Measurements from ENCODE around the gene PTGIS. TPM values are rescaled to one million over a fixed set of nuclear protein-coding genes. Genes with fewer than 3 reads are reported as not detected.
"Not testable (repeated sequence)": the region's sequence is repeated elsewhere in the genome, so short reads cannot be mapped to it uniquely, and the experiment has no call there.

Gene PTGIS
- total and polyA plus RNA-seq, 10 donors = 0.15 to 1.6 (median 0.92) TPM

GRCh38 chr20:49566401-49567364 lies 1.3 kb downstream of the PTGIS start:
- Histone ChIP-seq H3K27me3 (replicated peaks in 1 of 7) (peaks cover 0 to 81% (median 36%) of the 10 kb centered on the region in 7 donors), H3K27ac (no peak overlapping the region), H3K4me3 (no peak overlapping the region), H3K4me1 (peaks cover 0 to 23% (median 9%) of the 10 kb centered on the region in 6 donors), H3K36me3 (no peaks in the 10 kb centered on the region), H3K9me3 (no peaks in the 10 kb centered on the region)
- intact Hi-C loops (cut with DNase I; ENCODE audit: low total_unique reads) = no loop called here
- DNase-seq = no peak
- TF ChIP-seq POLR2A (IDR thresholded peaks at IDR 0.05) (no peak), CTCF (IDR thresholded peaks at IDR 0.05 in 8 of 11, conservative IDR thresholded peaks at IDR 0.05 in 3 of 11) (no peak)
- 82 to 87% (median 82%) methylated on average over 11 of the region's 11 CpGs for WGBS, 5 donors

GRCh38 chr20:49564991-49565390 lies 2.9 kb downstream of the PTGIS start:
- intact Hi-C loops (cut with DNase I; ENCODE audit: low total_unique reads); H3K4me3 ChIP-seq; H3K9me3 ChIP-seq; H3K27ac ChIP-seq; H3K36me3 ChIP-seq: not testable (repeated sequence)
- WGBS, 5 donors = 89 to 94% (median 89%) methylated on average over 12 of the region's 12 CpGs
- peaks cover 0 to 81% (median 35%) of the 10 kb centered on the region in 7 donors for H3K27me3 ChIP-seq (replicated peaks in 1 of 7)
- DNase-seq = peak; percentile 5
- peaks cover 0 to 23% (median 9%) of the 10 kb centered on the region in 6 donors for H3K4me1 ChIP-seq

- no peak overlapping the region for H3K4me3 ChIP-seq
- H3K27me3 ChIP-seq (replicated peaks in 1 of 7) = peaks cover 0 to 77% (median 18%) of the 10 kb centered on the region in 7 donors
- WGBS, 5 donors = 78 to 89% (median 87%) methylated on average over 6 of the region's 6 CpGs
- DNase-seq = no peak
- TF ChIP-seq POLR2AphosphoS5 (IDR thresholded peaks at IDR 0.05) (no peak), POLR2A (IDR thresholded peaks at IDR 0.05) (no peak)
- H3K27ac ChIP-seq = no peak overlapping the region
- intact Hi-C loops (cut with DNase I; ENCODE audit: low total_unique reads) = no loop called here
- peaks cover 0 to 19% (median 9%) of the 10 kb centered on the region in 6 donors for H3K4me1 ChIP-seq
- no peaks in the 10 kb centered on the region for H3K36me3 ChIP-seq
- H3K9me3 ChIP-seq = no peaks in the 10 kb centered on the region
Observed at GRCh38 chr20:49563015-49563980, 4.6 kb downstream of the PTGIS start.

GRCh38 chr20:49562311-49563014 lies 5.5 kb downstream of the PTGIS start:
- H3K36me3 ChIP-seq = no peaks in the 10 kb centered on the region
- peaks cover 0 to 11% (median 3%) of the 10 kb centered on the region in 6 donors for H3K4me1 ChIP-seq
- H3K27ac ChIP-seq = no peak overlapping the region
- H3K4me3 ChIP-seq = no peak overlapping the region
- intact Hi-C loops (cut with DNase I; ENCODE audit: low total_unique reads) = no loop called here
- no peak for DNase-seq
- WGBS, 5 donors = 47 to 79% (median 63%) methylated on average over 19 to 21 of the region's 21 CpGs
- TF ChIP-seq POLR2A (IDR thresholded peaks at IDR 0.05) (no peak), POLR2AphosphoS5 (IDR thresholded peaks at IDR 0.05) (peak in 2 of 3 donors; percentile 39 to 45)
- peaks cover 0 to 74% (median 10%) of the 10 kb centered on the region in 7 donors for H3K27me3 ChIP-seq (replicated peaks in 1 of 7)
- no peaks in the 10 kb centered on the region for H3K9me3 ChIP-seq

GRCh38 chr20:49561806-49562205 lies 6.1 kb downstream of the PTGIS start:
- Histone ChIP-seq H3K9me3 (no peaks in the 10 kb centered on the region), H3K4me3 (no peak overlapping the region), H3K27me3 (replicated peaks in 1 of 7) (peaks cover 0 to 69% (median 4%) of the 10 kb centered on the region in 7 donors), H3K36me3 (no peaks in the 10 kb centered on the region), H3K27ac (no peak overlapping the region), H3K4me1 (peaks cover 0 to 11% (median 3%) of the 10 kb centered on the region in 6 donors)
- WGBS, 5 donors = 65 to 85% (median 68%) methylated on average over 2 of the region's 2 CpGs
- intact Hi-C loops (cut with DNase I; ENCODE audit: low total_unique reads) = no loop called here
- DNase-seq = no peak
- no peak for TF ChIP-seq POLR2A (IDR thresholded peaks at IDR 0.05)
- no peak for TF ChIP-seq POLR2AphosphoS5 (IDR thresholded peaks at IDR 0.05)
- no peak for TF ChIP-seq CTCF (IDR thresholded peaks at IDR 0.05 in 8 of 11, conservative IDR thresholded peaks at IDR 0.05 in 3 of 11)
